ENCODE measurements around the gene SEMA7A.
"Not testable (repeated sequence)": the region's sequence is repeated elsewhere in the genome, so short reads cannot be mapped to it uniquely, and the experiment has no call there.

SEMA7A gene

DNA sequence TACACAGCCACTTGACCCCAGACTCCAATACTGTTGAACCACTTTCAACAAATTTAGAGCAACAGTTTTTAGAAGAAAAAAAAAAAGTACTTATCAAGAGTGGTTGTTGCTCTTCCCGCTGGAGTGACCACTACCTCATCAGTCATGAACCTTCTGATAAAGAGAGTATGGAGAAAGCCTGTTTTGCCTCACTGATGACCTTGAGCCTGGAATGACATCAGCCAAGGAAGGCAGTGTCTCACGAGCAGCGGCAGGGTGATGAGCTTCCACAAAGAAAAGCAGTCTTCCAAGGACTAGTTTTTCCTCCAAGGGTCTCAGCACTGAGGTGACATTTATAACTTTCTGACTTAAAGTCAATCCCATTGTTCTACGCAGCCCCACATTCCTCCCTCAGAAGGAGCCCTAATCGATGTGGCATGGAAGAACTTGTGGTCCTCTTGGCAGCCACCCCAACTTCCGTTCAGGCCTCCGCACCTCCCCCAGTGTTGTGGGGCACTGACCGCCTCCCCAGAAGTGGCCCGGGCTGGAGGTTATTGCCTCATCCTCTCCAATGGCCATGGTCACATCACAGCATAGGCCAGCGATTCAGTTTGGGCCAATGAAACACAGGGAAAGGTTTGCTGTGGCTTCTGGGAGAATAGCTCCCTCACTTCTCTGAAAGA is 64.5 kb downstream of the SEMA7A start:
- DNase-seq, result no peak

DNA sequence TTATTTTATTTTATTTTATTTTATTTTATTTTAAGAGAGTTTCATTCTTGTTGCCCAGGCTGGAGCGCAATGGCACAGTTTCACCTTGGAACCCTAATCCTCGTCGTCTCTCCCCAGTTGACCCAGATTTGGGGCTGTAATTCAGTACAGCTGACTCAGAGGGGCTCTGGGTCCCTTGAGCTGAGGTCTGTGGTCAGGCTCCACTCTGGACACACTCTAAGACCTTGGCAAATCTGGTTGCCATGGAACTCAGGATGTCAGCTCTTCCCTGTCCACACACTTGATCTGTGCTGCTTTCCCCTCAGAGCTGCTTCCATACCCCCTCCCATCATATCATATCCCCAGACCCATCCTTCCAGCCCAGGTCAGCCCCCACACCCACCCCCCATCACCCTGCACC is 65.6 kb downstream of the SEMA7A start:
- DNase-seq, result no peak

DNA sequence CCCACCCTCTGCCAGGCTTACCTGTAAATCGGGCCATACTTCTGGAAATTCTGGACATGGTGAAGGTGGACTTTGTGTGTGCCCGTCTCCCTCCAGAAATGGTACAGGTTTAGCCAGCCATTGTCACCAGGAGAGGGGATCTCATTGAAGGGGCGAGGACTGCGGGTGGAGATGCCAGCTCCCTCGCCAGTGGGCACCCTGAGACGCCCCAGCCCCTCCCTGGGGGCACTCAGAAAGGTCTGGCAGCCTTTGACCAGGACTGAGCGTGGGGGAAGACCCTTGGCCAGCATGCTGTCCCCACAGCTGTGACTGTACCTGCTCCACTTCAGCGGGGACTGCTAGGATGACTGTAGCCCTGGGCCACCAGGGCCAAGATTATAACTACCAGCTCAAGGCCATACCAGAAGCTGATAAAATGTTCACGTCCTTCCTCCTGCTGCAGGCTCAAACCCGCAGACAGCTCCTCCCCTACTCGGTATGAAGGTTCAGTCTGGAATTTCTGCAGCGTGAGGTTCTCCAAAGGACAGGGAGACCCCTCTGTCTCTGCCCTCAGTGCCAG is 66.4 kb downstream of the SEMA7A start, which contains the start of gene CYP11A1:
Gene CYP11A1, minus strand, starts transcription at position 351 of the 559 bp plus-strand sequence. Its CDS starts 61 bp downstream, at position 290.
- DNase-seq, result no peak

DNA sequence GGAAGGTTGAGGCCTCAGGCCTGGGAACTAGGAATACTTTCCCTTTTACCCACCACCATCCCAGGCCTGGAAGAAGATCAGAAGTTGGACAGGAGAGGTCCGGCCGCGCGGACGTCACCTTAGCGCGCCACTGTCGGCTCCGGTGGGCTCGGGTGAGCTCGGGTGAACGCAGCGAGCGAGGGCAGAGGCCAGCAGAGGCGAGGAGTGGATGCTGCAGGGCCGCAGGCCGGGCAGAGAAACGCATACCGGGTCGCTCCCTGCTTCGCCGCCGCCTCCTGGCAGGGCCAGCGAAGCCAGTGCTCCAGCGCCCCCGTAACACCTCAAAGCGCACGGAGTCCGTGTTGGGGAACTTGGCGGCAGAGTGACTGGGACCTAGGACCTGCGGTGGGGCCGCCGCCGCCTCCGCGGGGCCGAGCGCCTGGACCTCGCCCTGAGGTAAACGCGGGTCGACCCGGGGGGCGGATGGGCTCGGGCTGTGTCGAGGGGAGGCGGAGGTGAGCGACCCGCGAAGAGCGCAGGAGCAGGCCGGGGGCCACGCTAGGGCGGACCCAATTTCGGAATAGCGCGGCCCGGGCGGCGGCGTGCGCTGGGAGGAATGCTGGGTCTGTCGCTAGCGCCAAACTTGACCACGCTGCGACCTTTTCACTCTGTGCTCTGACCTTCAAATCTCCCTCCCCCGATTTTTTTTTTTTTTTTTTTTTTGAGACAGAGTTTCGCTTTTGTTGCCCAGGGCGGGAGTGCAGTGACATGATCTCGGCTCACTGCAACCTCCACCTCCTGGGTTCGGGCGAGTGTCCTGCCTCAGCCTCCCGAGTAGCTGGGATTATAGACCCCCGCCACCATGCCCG is 67.9 kb downstream of the SEMA7A start:
- DNase-seq, result no peak

DNA sequence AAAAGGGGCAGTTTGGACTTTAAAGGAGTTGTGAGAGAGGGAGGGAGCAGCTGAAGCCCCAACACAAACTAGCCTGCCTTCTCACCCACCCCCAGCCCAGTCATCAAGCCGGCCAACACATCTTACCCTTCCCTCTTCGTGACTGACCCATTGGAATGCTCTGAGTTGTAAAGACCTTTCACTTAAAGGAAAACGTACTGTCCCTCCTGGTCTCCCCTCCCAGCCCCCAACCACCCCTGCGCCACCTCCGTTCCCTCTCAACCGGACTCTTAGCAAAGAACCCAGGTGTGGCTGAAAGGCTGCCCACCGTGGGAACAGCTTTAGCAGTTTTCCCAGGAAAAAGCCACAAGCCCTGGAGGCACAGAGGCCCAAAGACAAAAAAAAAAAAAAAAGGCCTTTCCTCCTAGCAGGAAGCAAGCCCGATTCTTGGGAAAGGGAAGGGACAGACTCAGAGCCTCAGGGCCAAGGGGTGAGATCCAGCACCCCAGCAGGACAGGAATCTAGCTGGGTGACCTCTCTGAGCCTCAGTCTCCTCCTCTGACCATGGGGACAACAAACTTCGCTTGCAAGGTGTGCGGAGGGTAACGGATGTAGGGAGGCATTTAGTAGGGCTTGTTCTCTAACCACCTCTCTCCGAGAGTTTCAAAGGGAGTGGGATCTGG is 68.7 kb downstream of the SEMA7A start:
- no peak for DNase-seq

DNA sequence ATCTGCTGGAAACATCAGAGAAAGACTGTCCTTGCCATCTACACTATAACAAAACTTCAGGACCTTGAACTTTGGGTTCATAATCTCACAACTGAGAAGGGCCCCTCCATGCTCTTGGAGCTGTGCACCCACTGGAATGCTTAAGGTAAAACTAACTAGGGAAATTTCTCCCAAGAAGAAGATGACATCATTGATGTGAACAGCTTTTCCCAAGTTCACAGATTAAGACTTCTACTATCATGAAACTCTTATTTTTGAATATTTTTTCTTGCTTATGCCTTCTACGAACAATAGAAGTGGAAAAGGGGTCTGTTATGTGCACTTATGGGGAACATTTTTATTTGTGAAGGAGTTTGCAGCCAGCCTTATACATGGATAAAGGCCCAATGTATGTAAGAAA is 71.3 kb downstream of the SEMA7A start:
- no peak for DNase-seq

DNA sequence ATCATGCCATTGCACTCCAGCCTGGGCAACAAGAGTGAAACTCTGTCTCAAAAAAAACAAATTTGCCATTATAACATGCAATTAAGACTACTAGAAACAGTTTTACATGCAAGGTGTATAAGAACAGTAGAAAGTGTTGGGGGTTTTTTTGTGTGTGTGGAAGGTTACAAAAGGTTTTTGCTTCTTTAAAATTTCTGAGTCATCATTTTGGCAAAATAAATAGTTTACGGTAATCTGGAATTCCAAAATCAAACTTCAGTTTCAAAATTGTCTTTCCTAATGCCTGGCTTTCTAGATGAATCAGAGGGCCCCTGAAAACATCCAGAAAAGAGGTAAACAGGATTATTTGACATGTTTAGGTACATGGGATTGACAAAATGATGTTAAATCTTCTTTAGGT is 72.9 kb downstream of the SEMA7A start:
- DNase-seq, result not testable (repeated sequence)

DNA sequence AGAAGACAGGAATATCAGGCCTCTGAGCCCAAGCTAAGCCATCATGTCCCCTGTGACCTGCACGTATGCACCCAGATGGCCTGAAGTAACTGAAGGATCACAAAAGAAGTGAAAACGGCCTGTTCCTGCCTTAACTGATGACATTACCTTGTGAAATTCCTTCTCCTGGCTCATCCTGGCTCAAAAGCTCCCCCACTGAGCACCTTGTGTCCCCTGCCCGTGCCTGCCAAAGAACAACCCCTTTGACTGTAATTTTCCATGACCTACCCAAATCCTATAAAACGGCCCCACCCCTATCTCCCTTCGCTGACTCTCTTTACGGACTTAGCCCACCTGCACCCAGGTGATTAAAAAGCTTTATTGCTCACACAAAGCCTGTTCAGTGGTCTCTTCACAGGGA is 74.4 kb downstream of the SEMA7A start:
- not testable (repeated sequence) for DNase-seq

Data from activated effector memory CD4-positive, alpha-beta T cell treated with anti-CD3 and anti-CD28 coated beads, Interleukin-2, amount 50 U/mL, for 16 hours (primary cell).